Subcutaneous adipose tissue (tissue), 4 donors: ENCODE measurements around the gene EME1. TPM values are rescaled to one million over a fixed set of nuclear protein-coding genes. Genes with fewer than 3 reads are reported as not detected.

Experiments used
- CTCF ChIP-seq: fragments of 450-650 bp; IDR thresholded peaks from one replicate; pipeline ENCODE4 v1.5.1; 2016; ENCODE audit warnings: low read depth, mild to moderate bottlenecking, control low read depth, antibody characterized with exemption, moderate library complexity
- total RNA-seq, 4 donors: library from RNA; depleted of rRNA; stranded (reverse); fragments of >200 nt; gene quantifications; one replicate each; pipeline ENCODE4 v1.1.0, GENCODE V29; 2016

The EME1 gene
- total RNA-seq, 4 donors from 2014 or later: 0.88 to 1.3 (median 1.2) TPM; not detected in 1

DNA sequence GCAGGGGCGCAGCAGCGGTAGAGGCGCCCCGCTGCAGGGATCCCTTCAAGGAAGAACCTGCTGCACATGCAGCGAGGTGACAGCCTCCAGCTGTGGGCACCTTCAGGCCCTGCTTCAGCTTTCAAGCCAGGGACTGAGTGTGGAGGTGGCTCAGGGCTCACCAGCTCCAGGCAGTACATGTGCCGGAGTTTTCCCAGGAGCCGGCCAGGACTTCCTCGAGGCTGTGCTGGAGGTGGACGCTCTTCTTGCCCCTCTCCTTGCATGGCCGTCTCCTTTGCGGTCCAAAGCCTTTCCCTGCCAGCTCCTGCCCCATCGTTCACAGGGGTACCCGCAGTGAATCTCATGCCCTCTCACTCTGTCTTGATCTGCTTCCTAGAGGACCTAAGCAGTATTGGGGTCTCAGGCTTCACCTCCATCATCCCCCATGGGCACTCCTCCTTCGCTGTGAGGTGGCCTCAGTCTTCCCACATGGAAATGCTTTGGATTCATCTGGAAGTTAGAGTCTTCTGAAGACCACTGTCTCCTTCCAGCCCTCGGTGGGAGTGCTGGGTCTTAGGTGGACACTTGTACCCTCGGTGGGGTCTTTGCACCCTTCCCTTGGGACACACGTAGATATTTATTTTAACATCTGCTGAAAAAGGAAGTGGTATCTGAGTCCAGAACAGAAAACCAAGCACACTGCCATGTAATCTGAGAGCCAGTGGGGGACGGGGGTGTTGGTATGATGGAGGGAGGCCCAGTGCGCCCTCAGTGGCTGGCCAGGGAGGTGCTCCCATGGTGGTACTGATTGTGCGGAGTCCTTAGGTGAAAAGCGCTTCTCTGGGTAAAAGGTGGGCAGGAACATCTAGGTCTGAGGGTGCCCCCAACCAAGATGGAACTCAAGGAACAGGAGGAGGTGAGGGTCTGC lies 20.1 kb upstream of the EME1 start:
- TF ChIP-seq CTCF: no peak

- TF ChIP-seq CTCF: no peak
These were observed 19.3 kb upstream of the EME1 start for GRCh38 chr17:50353600-50354195.

- no peak for TF ChIP-seq CTCF
These were observed 18.8 kb upstream of the EME1 start for GRCh38 chr17:50354198-50354597.

DNA sequence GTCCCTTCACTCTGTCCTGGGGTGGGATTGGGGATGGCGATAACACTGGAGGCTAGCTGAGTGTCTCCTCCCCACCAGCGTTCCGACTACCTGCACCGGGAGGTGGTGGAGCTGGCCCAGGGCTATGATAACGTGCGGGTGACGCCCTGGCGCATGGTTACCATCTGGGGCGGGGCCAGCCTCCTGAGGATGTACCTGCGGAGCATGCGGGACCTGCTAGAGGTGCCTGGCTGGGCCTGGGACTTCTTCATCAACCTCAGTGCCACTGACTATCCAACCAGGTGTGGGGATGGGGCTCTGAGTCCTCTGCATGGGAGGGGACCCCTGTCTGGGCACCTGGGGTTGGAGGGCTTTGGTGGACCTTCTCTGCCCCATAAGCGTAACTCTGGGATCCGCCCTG lies 18.3 kb upstream of the EME1 start:
- no peak for TF ChIP-seq CTCF

DNA sequence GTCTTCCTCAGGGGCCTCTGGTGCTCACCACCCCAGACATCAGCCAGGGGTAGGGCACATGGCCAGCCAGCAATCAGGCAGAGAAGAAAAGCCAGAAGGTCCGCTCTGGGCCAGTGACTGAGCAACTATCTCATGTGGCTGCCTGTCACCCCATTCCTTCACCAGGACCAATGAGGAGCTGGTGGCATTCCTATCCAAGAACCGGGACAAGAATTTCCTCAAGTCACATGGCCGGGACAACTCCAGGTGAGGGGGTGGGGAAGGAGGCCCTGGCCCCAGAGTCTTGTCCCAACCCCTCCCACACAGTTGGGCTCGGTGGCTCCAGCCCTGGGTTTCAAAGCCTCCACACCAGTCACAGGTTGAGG lies 17.7 kb upstream of the EME1 start:
- no peak for TF ChIP-seq CTCF

- no peak for TF ChIP-seq CTCF
These were observed 17.2 kb upstream of the EME1 start for GRCh38 chr17:50355701-50356341.

GRCh38 chr17:50356418-50356817 lies 16.6 kb upstream of the EME1 start:
- TF ChIP-seq CTCF: no peak
